ENCODE measurements around the gene LRSAM1.

- TF ChIP-seq CTCF (IDR thresholded peaks at IDR 0.05) (no peak), POLR2A (IDR thresholded peaks at IDR 0.05) (no peak), POLR2AphosphoS5 (IDR thresholded peaks at IDR 0.05) (no peak)
Observed at GRCh38 chr9:127482662-127483061, 31.4 kb downstream of the LRSAM1 start.

All from upper lobe of left lung (tissue), 4 donors.